HG02571 (cell line): Measurements from ENCODE around the gene UTS2B.
A peak's percentile ranks its signal among the peaks of the same experiment; 100 is the strongest.

Source experiments
- ATAC-seq: cut with Tn5 transposase; IDR thresholded peaks from one replicate; pipeline ENCODE4 v1.9.1; 2021; ENCODE audit warnings: mild to moderate bottlenecking, moderate library complexity; ENCODE audit not compliant: unreplicated experiment

UTS2B gene

DNA sequence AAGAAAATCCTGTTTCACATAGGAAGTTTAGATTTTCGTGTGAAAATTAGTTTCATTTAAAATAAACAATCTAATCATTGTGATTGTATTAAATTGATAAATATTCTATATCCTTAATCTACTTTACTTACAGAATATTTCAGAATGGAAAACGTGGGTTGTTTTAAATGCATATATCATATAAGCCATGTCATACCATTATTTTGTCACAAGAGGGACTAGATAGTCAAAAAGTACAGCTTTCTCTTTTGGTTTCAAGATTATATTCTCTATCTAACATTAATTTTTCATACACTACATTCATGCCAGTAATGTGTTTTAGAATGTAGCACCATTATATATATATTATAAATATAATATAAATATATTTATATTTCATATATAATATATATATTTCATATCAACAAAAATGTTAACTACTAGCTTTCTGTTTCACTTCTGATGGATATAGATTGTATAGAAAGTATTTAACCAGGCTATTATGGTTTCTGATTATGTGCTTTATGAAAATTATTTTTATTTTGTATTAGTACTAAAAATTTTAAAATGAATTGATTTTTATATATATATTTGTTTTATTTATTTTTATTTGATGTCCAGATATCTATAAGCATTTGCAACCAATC, 86.0 kb downstream of the UTS2B start:
- no peak for ATAC-seq

DNA sequence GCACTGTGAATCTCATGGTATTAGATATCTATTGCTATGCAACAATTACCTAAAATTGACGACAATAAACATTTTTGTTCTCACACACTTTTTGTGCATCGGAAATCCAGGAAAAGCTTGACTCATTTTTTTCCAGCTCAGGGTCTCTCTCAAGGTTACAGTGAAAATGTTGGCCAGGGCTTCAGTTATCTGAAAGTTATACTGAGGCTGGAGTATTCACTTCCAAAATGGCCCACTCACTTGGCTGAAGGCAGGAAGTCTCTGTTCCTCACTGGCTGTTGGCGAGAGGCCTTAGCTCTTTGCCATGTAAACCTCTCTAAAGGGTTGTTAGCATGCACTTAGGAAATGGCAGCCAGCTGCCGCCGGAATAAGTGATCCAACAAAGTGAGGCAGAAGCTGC, 89.8 kb downstream of the UTS2B start:
- ATAC-seq: no peak

DNA sequence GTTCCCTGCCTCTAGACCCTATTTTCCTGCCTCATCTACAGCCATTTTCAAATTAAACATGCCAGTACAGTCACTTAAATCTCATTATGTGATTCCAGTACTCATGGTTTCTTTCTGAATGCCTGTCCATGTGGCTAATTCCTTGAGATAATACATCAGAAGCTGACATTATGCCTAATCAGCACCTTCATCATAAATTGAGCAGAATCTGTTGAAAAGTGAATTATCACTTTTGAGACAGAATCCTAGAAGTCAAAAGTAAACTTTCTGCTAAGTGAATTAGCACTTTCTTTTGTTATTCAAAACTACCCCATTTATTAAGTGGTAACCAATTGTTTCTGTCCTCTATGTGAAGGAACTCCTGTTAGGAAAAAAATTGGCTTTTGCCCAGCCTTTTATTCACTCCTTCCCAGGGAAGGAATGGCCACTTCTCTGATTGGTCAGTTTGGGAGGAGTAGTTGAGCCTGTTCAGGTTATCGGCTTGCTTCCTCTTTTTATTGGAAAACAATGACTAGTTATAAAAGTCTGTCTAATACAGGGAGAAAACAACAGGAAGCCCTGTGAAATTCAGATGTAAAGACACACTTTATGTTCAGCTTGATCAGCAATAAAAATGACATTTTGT, 90.8 kb downstream of the UTS2B start:
- ATAC-seq: no peak

DNA sequence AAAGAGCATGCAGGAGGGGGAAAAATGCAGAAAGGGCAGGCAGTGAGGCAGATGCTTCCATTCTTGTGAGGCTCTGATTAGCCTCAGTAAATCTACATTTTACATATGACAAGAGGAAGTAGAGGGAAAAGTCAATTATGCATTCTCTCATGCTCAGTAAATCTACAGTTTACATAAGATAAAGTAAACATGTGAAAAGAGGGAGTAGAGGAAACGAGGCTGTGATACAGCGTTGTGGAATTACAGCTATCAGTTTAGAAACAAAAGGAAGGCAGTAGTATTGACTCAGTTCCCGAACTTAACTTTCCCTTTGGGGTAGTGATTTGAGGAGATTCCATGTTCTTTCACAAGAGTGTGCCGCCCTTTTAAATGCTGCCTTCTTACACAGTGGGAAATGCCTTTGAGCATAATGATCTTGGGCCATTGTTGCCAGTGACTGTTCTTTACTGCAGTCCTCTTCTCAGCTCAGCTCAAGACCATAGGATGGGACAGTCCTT, 92.0 kb downstream of the UTS2B start:
- no peak for ATAC-seq

DNA sequence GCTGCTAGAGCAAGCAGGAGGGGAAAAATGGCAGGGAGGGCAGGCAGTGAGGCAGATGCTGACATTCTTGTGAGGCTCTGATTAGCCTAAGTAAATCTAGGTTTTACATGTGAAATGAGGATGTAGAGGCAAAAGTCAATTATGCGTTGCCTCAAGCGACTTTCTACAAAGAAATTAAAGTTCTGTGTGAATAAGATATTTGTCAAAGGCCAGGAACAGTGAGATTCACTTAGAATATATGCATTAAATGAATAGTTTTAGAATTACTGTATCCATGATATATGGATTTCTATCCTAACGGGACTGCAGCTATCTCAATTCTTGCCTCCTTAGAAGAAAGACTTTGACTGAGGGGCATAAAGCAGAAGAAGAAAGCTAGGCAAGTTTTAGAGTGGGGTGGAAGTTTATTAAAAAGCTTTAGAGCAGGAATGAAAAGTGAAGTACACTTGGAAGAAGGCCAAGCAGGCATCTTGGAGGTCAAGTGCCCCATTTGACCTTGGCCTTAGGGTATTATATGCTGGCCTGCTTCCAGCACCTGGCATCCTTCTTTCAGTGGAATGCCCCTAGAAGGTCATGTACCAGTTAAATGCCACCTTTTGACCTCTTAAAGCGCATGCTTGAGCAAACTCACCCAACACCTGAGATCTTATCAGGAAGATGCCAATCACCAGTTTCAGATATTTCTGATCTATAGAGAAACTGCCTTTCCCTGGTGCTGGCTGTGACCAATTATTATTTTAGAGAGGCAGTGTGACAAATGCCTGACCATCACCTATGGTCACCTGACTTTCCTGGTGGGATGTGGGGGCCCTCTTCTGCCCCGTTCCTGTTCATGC, 93.1 kb downstream of the UTS2B start:
- ATAC-seq: no peak

DNA sequence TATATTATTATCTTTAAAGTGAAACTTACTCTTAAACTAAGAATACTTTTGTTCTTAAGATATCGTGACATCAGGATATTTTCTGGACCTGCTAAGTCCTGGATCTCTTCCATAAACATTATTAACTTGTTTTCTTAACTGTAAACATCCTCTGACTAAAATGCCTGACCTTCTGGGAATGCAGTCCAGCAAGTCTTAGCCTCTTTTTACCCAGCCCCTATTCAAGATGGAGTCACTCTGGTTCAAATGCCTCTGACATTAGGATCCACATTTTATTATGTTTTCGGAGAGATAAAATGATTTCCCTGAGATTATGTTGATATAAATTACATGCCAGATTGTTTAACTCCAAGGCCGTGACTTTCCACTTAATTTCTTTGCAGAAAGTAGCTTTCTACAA, 93.7 kb downstream of the UTS2B start:
- no peak for ATAC-seq

DNA sequence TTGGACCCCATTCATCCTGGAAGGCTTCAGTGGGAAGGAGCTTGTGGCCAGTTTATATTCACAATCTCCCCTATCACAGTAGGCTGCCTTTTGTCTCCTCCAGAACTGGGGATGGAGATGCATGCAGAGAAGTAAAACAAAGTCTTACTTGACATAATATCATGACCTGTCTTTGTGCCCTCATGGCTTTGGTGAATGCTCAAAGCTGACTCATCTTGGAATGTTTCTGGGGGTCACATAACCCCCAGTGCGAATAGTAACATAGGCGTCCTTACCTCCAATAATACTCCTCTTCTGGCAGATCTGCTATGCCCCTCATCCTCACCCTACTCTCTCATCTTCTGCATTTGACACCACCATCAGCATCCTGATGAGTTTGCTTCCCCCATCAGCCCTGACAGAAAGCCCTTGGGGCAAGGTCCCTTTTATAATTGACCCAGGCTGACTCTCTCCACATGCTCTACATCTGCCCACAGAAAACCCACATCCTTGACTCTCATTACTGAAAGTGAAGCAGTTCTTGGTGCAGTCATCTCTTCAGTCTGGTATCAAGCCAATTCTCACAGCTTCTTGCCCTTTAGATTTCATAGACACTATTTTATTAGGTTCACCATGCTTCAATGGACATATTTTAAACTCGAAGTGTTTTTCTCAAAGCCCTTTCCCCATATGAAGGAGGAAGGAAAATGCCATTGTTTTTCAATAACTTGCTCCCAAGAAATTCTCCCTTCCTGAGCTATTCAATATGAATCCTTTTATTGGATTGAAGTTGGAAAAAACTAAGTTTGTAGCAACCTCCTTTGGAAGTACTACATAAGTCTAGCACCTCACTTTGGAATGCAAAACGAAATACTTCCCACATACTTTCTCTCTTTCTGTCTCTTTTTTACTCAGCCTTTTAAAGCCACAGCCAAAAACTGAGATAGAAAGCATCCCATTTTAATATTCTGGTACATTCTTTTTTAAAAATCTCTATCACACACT, 94.7 kb downstream of the UTS2B start:
- peak; percentile 98 for ATAC-seq

DNA sequence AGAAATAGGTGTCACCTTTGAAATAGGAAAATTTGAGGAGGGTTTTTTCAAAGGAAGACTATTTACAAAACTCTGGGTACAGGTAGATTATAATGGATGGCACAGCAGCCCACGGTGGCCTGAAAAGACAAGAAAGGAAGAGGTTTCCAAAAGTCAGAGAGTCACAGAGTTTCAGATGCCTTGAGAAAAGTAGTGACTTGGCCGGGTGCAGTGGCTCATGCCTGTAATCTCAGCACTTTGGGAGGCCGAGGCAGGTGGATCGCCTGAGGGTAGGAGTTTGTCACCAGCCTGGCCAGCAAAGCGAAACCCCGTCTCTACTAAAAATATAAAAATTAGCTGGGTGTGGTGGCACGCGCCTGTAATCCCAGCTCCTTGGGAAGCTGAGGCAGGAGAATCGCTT, 96.1 kb downstream of the UTS2B start:
- no peak for ATAC-seq

DNA sequence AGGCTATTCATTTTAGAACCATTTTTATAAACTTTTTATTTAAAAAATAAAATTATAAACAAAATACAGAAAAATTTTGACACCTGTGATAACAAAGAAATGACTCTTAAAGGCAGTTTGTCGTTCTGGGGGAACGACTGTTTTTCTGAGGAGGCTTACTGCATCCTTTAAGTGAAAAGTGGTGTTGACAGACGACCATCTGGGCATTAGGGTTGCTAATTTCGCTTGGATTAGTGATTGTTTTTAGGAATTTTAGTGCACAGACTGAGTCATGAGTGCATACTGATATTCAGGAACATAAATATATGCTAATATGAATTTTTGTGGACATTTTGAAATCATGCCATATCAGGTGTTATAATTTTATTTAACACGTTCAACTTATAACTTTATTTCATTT, 102.8 kb downstream of the UTS2B start:
- ATAC-seq: no peak

DNA sequence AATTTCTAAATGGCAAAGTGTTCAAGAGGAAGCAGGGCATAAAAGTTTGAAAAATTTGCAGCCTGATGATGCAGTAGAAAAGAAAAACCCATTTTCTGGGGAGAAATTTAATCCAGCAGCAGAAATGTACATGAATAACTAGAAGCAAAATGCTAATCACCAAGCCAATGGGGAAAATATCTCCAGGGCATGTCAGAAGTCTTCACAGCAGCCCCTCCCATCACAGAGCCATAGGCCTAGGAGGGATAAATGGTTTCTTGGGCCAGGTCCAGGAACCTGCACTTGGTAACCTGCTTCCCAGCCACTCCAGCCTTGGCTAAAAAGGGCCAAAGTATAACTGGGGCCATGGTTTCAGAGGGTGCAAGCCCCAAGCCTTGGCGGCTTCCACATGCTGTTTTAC, 108.7 kb downstream of the UTS2B start:
- ATAC-seq: no peak

DNA sequence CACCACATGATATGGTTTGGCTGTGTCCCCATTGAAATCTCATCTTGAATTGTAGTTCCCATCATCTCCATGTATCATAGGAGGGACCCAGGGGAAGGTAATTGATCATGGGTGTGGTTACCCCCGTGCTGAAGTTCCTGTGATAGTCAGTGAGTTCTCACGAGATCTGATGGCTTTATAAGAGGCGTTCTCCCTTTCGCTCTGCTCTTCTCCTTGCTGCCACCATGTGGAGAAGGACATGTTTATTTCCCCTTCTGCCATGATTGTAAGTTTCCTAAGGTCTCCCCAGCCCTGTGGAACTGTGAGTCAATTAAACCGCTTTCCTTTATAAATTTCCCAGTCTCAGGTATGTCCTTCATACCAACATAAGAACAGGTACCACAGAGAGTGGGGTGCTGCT, 109.4 kb downstream of the UTS2B start:
- ATAC-seq: no peak

DNA sequence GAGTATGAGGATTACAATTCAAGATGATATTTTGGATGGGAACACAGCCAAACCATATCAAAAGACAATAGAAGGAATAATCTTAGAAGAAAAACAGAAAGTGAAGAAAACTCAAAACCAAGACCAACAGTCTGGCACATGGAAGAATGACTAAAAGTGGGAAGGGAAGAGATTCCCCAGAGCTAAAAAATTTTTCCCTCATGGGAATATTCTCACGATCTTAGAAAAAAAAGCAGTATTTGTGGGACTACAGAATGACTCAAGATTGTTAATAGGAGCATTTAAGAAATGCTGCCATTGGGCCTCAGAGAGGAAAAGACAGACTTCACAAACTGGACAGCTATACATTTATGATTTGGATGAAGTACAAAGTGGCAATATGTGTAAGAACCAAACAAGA, 113.0 kb downstream of the UTS2B start:
- no peak for ATAC-seq
